HEK293 (cell line): ENCODE measurements around the gene GMDS.

ENCODE experiments used
- BCL11A ChIP-seq: fragments of 450-650 bp; formaldehyde crosslinking; IDR thresholded peaks from 2 replicates; pipeline ENCODE4 v1.5.1; 2016; ENCODE audit warnings: low read depth, missing biosample characterization, missing genetic modification characterization
- BCL11B ChIP-seq: fragments of 450-650 bp; formaldehyde crosslinking; IDR thresholded peaks from 2 replicates; pipeline ENCODE4 v1.5.1; 2016; ENCODE audit warnings: low read depth, missing biosample characterization, missing genetic modification characterization
- FEZF1 ChIP-seq: fragments of 450-650 bp; formaldehyde crosslinking; IDR thresholded peaks from 2 replicates; pipeline ENCODE4 v1.5.1; 2016; ENCODE audit warnings: missing biosample characterization, missing genetic modification characterization
- GLI2 ChIP-seq: fragments of 450-650 bp; formaldehyde crosslinking; IDR thresholded peaks from 2 replicates; pipeline ENCODE4; 2017; ENCODE audit warnings: missing biosample characterization, missing genetic modification characterization, low read depth, borderline replicate concordance
- GLIS2 ChIP-seq: fragments of 450-650 bp; formaldehyde crosslinking; IDR thresholded peaks from 2 replicates; pipeline ENCODE4 v1.5.1; 2016; ENCODE audit warnings: missing biosample characterization, missing genetic modification characterization
- HOXA7 ChIP-seq: sonication (generic); formaldehyde crosslinking; IDR thresholded peaks from 2 replicates; pipeline ENCODE4 v1.8.1; 2022; ENCODE audit warnings: missing genetic modification reagents, borderline replicate concordance
- HOXD13 ChIP-seq: sonication (generic); formaldehyde crosslinking; IDR thresholded peaks from 2 replicates; pipeline ENCODE4 v1.8.0; 2022; ENCODE audit warnings: missing genetic modification reagents, borderline replicate concordance
- MZF1 ChIP-seq: fragments of 450-650 bp; formaldehyde crosslinking; IDR thresholded peaks from 2 replicates; pipeline ENCODE4 v1.5.1; 2017; ENCODE audit warnings: missing biosample characterization, missing genetic modification characterization, borderline replicate concordance
- ZBTB8A ChIP-seq: fragments of 450-650 bp; formaldehyde crosslinking; IDR thresholded peaks from 2 replicates; pipeline ENCODE4 v1.5.1; 2016; ENCODE audit warnings: missing biosample characterization, missing genetic modification characterization
- ZEB2 ChIP-seq: fragments of 450-650 bp; formaldehyde crosslinking; IDR thresholded peaks from 2 replicates; pipeline ENCODE4 v1.5.1; 2016; ENCODE audit warnings: missing biosample characterization, missing genetic modification characterization
- ZFP3 ChIP-seq: fragments of 450-650 bp; formaldehyde crosslinking; IDR thresholded peaks from 2 replicates; pipeline ENCODE4 v1.5.1; 2016; ENCODE audit warnings: low read depth, missing biosample characterization, missing genetic modification characterization
- ZNF10 ChIP-seq: fragments of 450-650 bp; formaldehyde crosslinking; IDR thresholded peaks from 2 replicates; pipeline ENCODE4 v1.5.1; 2017; ENCODE audit warnings: missing biosample characterization, missing genetic modification characterization
- ZNF112 ChIP-seq: fragments of 450-650 bp; formaldehyde crosslinking; IDR thresholded peaks from 2 replicates; pipeline ENCODE4 v1.5.0; 2017; ENCODE audit warnings: missing biosample characterization, missing genetic modification characterization
- ZNF155 ChIP-seq: fragments of 450-650 bp; formaldehyde crosslinking; IDR thresholded peaks from 2 replicates; pipeline ENCODE4 v1.5.1; 2016; ENCODE audit warnings: missing biosample characterization, missing genetic modification characterization
- ZNF302 ChIP-seq: fragments of 450-650 bp; formaldehyde crosslinking; IDR thresholded peaks from 2 replicates; pipeline ENCODE4 v1.5.1; 2016; ENCODE audit warnings: missing biosample characterization, missing genetic modification characterization, low read depth
- ZNF324 ChIP-seq: fragments of 450-650 bp; formaldehyde crosslinking; IDR thresholded peaks from 2 replicates; pipeline ENCODE4 v1.5.1; 2016; ENCODE audit warnings: missing biosample characterization, missing genetic modification characterization
- ZNF335 ChIP-seq: fragments of 450-650 bp; formaldehyde crosslinking; conservative IDR thresholded peaks from 2 replicates; pipeline ENCODE4 v1.5.1; 2016; ENCODE audit warnings: missing biosample characterization, missing genetic modification characterization
- ZNF366 ChIP-seq: fragments of 450-650 bp; formaldehyde crosslinking; conservative IDR thresholded peaks from 2 replicates; pipeline ENCODE4 v1.5.1; 2016; ENCODE audit warnings: missing biosample characterization, missing genetic modification characterization
- ZNF529 ChIP-seq: fragments of 450-650 bp; formaldehyde crosslinking; IDR thresholded peaks from 2 replicates; pipeline ENCODE4 v1.5.1; 2017; ENCODE audit warnings: missing genetic modification characterization, missing biosample characterization; ENCODE audit not compliant: insufficient replicate concordance
- ZNF629 ChIP-seq: fragments of 450-650 bp; formaldehyde crosslinking; IDR thresholded peaks from 2 replicates; pipeline ENCODE4 v1.5.1; 2017; ENCODE audit warnings: missing biosample characterization, missing genetic modification characterization
- ZNF670 ChIP-seq: fragments of 450-650 bp; formaldehyde crosslinking; IDR thresholded peaks from 2 replicates; pipeline ENCODE4 v1.5.1; 2016; ENCODE audit warnings: missing biosample characterization, missing genetic modification characterization, low read depth
- ZNF701 ChIP-seq: fragments of 450-650 bp; formaldehyde crosslinking; IDR thresholded peaks from 2 replicates; pipeline ENCODE4 v1.5.1; 2016; ENCODE audit warnings: missing biosample characterization, missing genetic modification characterization
- ZNF843 ChIP-seq: fragments of 450-650 bp; formaldehyde crosslinking; IDR thresholded peaks from 2 replicates; pipeline ENCODE4 v1.5.1; 2016; ENCODE audit warnings: missing biosample characterization, missing genetic modification characterization
- TF ChIP-seq, protein P1 (sequence below): fragments of 450-650 bp; formaldehyde crosslinking; conservative IDR thresholded peaks from 2 replicates; pipeline ENCODE4 v1.5.1; 2016; ENCODE audit warnings: low read depth, missing biosample characterization, missing genetic modification characterization
- TF ChIP-seq, protein P2 (sequence below): fragments of 450-650 bp; formaldehyde crosslinking; IDR thresholded peaks from 2 replicates; pipeline ENCODE4 v1.5.1; 2017; ENCODE audit warnings: missing biosample characterization, mild to moderate bottlenecking, missing genetic modification characterization, moderate library complexity
- TF ChIP-seq, protein P3 (sequence below): fragments of 450-650 bp; formaldehyde crosslinking; IDR thresholded peaks from 2 replicates; pipeline ENCODE4 v1.5.1; 2016; ENCODE audit warnings: missing biosample characterization, missing genetic modification characterization

Gene GMDS

DNA sequence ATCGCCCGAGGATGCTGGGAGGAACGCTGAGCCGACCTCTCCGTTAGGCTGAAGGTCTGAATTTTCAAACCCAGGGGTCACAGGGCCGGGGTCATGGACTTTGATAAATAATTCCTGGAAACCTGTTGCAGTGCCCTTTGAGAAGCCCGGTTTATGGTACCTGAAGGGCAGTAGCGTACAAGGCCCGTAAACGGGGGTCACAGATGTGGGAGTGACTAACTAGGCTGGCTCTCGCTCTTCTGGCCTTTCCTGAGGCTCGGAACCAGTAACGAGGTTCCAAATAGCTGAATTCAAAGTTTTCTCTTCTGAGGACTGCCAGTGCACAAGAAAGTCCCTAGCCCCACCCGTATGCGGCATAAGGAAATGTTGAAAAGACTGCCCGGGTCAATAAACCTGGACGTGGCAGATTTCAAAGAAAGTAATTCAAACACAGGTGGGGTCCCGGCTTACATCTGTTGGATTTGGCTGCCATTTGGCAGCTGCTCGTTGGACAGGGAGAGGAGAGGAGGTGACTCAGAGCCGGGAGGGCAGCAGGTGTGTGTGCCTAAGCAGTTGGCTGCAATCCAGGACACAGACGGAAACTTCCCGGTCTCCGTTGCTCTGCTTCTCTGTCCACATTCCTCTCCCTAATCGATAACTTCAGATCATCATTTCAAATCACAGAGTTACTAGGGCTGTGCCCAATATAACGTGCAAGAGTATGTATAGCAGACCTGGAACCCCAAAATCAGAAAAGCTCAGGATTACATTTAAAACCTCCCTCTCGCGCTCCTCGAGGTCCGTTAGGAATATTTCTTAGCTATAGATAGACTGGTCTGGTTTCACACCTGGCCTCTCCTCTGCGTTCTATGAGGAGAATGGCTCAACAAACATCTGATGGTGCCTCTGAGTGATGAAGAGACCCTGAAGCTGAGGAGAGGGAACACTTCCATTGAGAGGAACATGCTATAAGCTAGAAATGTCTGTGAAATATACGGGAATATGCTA is 765 bp upstream of the GMDS start (continued):
- no peak for TF ChIP-seq BCL11A
- no peak for TF ChIP-seq ZNF843 (tag by site-specific recombination)
- no peak for TF ChIP-seq ZFP3 (tag by site-specific recombination)
- TF ChIP-seq GLI2: no peak
- TF ChIP-seq ZNF335 (tag by site-specific recombination): peak; percentile 84
- TF ChIP-seq ZNF629 (tag by site-specific recombination): 0 out of 2 replicates have a peak, but pooled peaks have one; percentile 12
- 0 out of 2 replicates have a peak, but pooled peaks have one; percentile 25 for TF ChIP-seq ZNF324 (tag by site-specific recombination)
- no peak for TF ChIP-seq ZNF155
- no peak for TF ChIP-seq ZNF112 (tag by site-specific recombination)
- TF ChIP-seq ZNF670: no peak
- TF ChIP-seq FEZF1: peak; percentile 24; the same call in 1 of the 2 replicates
- peak; percentile 20; the same call in 1 of the 2 replicates for TF ChIP-seq ZBTB8A
- no peak for TF ChIP-seq ZNF529 (tag by site-specific recombination)
- no peak for TF ChIP-seq ZNF302 (tag by site-specific recombination)
- no peak for TF ChIP-seq MZF1 (tag by site-specific recombination)
- 0 out of 2 replicates have a peak, but pooled peaks have one; percentile 18 for TF ChIP-seq HOXD13 (CRISPR knock-in tag)
- TF ChIP-seq ZEB2 (tag by site-specific recombination): peak; percentile 42; the same call in 1 of the 2 replicates
- TF ChIP-seq HOXA7 (CRISPR knock-in tag): no peak
- TF ChIP-seq GLIS2 (tag by site-specific recombination): no peak
- peak; percentile 77 for TF ChIP-seq ZNF366 (tag by site-specific recombination)
- no peak for TF ChIP-seq BCL11B (tag by site-specific recombination)
- no peak for TF ChIP-seq ZNF701 (tag by site-specific recombination)
- TF ChIP-seq, protein P1, sequence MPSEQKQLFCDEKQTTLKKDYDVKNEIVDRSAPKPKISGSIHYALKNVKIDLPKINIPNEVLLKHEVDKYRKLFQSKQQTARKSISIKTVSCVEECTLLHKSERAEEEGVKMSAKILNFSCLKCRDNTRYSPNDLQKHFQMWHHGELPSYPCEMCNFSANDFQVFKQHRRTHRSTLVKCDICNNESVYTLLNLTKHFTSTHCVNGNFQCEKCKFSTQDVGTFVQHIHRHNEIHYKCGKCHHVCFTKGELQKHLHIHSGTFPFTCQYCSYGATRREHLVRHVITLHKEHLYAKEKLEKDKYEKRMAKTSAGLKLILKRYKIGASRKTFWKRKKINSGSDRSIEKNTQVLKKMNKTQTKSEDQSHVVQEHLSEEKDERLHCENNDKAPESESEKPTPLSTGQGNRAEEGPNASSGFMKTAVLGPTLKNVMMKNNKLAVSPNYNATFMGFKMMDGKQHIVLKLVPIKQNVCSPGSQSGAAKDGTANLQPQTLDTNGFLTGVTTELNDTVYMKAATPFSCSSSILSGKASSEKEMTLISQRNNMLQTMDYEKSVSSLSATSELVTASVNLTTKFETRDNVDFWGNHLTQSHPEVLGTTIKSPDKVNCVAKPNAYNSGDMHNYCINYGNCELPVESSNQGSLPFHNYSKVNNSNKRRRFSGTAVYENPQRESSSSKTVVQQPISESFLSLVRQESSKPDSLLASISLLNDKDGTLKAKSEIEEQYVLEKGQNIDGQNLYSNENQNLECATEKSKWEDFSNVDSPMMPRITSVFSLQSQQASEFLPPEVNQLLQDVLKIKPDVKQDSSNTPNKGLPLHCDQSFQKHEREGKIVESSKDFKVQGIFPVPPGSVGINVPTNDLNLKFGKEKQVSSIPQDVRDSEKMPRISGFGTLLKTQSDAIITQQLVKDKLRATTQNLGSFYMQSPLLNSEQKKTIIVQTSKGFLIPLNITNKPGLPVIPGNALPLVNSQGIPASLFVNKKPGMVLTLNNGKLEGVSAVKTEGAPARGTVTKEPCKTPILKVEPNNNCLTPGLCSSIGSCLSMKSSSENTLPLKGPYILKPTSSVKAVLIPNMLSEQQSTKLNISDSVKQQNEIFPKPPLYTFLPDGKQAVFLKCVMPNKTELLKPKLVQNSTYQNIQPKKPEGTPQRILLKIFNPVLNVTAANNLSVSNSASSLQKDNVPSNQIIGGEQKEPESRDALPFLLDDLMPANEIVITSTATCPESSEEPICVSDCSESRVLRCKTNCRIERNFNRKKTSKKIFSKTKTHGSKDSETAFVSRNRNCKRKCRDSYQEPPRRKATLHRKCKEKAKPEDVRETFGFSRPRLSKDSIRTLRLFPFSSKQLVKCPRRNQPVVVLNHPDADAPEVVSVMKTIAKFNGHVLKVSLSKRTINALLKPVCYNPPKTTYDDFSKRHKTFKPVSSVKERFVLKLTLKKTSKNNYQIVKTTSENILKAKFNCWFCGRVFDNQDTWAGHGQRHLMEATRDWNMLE: no peak
- TF ChIP-seq, protein P2, sequence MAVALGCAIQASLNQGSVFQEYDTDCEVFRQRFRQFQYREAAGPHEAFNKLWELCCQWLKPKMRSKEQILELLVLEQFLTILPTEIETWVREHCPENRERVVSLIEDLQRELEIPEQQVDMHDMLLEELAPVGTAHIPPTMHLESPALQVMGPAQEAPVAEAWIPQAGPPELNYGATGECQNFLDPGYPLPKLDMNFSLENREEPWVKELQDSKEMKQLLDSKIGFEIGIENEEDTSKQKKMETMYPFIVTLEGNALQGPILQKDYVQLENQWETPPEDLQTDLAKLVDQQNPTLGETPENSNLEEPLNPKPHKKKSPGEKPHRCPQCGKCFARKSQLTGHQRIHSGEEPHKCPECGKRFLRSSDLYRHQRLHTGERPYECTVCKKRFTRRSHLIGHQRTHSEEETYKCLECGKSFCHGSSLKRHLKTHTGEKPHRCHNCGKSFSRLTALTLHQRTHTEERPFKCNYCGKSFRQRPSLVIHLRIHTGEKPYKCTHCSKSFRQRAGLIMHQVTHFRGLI: peak; percentile 21; the same call in 1 of the 2 replicates
- no peak for TF ChIP-seq ZNF10 (tag by site-specific recombination)
- TF ChIP-seq, protein P3, sequence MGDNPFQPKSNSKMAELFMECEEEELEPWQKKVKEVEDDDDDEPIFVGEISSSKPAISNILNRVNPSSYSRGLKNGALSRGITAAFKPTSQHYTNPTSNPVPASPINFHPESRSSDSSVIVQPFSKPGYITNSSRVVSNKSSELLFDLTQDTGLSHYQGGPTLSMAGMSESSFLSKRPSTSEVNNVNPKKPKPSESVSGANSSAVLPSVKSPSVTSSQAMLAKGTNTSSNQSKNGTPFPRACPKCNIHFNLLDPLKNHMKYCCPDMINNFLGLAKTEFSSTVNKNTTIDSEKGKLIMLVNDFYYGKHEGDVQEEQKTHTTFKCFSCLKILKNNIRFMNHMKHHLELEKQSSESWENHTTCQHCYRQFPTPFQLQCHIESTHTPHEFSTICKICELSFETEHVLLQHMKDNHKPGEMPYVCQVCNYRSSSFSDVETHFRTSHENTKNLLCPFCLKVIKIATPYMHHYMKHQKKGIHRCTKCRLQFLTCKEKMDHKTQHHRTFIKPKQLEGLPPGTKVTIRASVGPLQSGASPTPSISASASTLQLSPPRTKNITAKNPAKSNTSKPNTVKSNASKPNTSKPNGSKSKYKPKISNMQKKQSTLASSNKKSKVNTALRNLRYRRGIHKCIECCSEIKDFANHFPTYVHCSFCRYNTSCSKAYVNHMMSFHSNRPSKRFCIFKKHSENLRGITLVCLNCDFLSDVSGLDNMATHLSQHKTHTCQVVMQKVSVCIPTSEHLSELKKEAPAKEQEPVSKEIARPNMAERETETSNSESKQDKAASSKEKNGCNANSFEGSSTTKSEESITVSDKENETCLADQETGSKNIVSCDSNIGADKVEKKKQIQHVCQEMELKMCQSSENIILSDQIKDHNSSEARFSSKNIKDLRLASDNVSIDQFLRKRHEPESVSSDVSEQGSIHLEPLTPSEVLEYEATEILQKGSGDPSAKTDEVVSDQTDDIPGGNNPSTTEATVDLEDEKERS (tag by site-specific recombination): no peak
